Stimulated activated CD4-positive, alpha-beta T cell treated with anti-CD3 and anti-CD28 coated beads, TNF-alpha, amount 100 ng/mL, for 1 hour (primary cell): ENCODE data around the gene LTBP3.
A peak's percentile ranks its signal among the peaks of the same experiment; 100 is the strongest.
"Not testable (repeated sequence)": the region's sequence is repeated elsewhere in the genome, so short reads cannot be mapped to it uniquely, and the experiment has no call there.

Experiments used
- DNase-seq, 3 donors: peaks; one replicate each; pipeline ENCODE4 v3.0.0-alpha.2; 2020; ENCODE audit warnings: low read depth in 3 of 3, low spot score in 1 of 3

The LTBP3 gene

DNA sequence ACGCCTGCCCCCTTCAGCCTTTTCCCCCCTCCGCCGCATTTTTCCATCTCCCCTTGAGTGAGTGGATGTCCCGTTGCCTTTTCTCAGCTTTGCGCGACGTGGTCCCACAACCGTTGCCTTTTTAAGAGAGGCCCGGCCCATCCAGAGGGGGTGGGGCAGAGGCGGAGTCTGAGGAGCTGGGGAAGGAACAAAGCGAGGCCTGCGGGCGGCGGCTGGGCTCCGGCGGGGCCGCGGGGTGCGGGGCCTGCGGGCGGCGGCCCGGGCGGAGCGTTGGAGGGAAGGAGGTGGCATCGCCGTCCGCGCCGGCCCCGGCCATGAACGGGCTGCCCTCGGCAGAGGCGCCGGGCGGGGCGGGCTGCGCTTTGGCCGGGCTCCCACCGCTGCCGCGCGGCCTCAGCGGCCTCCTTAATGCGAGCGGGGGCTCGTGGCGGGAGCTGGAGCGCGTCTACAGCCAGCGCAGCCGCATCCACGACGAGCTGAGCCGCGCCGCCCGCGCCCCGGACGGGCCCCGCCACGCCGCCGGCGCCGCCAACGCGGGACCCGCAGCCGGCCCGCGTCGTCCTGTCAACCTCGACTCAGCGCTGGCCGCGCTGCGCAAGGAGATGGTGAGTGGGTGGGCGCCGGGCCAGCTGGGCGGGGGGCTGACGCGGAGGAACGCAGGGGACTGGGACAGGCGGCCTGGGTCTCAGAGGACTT is 14.3 kb upstream of the LTBP3 start, which contains the start of gene FAM89B:
Gene FAM89B (plus strand): TSS at position 183 of the 696 bp plus-strand sequence. CDS start 132 bp downstream, at position 315.
- DNase-seq = peak; percentile 75 to 78 (median 77)

- DNase-seq = no peak
These were observed 13.8 kb upstream of the LTBP3 start for GRCh38 chr11:65571940-65572339.

DNA sequence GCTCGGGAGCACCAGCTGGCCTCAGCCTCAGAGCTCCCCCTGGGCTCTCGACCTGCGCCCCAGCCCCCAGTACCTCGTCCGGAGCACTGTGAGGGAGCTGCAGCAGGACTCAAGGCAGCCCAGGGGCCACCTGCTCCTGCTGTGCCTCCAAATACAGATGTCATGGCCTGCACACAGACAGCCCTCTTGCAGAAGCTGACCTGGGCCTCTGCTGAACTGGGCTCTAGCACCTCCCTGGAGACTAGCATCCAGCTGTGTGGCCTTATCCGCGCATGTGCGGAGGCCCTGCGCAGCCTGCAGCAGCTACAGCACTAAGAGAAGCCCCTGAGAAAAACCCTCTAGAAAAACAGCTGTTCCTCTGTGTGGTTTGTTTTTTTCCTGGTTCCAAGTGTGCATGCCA is 13.3 kb upstream of the LTBP3 start:
- DNase-seq = no peak

GRCh38 chr11:65569973-65570918 is 12.1 kb upstream of the LTBP3 start, which contains the start of gene ZNRD2:
Gene ZNRD2, plus strand, starts transcription at chr11:65570477. Its CDS starts 15 bp downstream, at chr11:65570492.
- peak; percentile 92 to 94 (median 94) for DNase-seq

GRCh38 chr11:65569164-65569972 is 11.2 kb upstream of the LTBP3 start:
- DNase-seq = no peak

DNA sequence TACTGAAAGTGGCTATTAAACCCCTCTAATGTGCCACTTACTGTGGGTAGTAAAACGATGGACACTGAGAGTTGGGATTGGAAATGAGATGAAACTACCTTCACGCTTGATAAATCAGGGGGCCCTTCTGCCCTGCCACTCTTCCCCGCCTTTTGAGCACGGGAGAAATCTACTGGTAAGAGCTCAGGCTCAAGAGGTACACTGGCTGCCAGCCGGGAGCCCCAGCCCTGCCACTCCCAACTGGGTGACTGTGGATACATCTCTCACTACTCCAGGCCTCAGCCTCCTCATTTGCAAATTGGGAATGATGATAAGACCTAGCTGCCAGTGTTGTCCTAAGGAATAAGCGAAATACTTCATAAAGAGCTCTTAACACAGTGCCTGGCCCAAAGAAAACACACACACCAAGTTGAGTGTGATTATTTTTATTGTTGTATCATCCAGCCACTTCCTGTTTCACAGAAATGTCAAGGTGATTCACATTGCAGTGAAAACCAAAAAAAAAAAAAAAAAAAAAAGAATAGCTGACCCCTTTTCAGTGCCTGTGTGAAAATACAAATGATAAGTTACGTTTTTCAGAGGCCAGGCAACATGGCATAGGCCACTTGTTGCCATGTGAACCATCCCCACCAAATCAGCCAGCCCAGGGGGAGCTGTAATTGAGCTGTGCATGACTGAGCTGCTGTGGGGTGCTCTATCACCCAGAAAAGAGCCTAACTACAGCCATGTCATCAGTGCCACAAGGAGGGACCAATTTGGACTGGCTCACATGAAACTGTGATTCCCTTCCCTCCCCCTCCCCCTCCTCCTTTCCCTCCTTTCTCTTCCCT is 7.7 kb upstream of the LTBP3 start:
- no peak for DNase-seq

- DNase-seq = not testable (repeated sequence)
These were observed 6.9 kb upstream of the LTBP3 start for GRCh38 chr11:65564879-65565559.

DNA sequence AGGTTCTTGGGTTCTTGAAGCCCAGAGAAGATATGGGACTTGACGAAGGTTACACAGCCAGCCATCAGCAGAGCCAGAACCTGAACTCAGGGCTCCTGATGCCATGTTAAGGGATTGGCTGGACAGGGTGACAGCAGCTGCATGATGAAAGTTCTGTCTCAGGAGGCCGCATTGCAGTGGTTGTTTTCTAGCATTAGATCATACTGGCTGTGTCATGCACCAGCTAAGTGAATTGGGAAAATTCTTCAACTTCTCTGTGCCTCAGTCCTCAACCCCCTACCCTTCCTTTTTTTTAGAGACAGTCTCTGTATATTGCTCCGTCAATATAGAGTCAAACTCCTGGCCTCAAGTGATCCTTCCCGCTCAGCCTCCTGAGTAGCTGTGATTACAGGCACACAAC is 5.4 kb upstream of the LTBP3 start:
- DNase-seq = no peak

DNA sequence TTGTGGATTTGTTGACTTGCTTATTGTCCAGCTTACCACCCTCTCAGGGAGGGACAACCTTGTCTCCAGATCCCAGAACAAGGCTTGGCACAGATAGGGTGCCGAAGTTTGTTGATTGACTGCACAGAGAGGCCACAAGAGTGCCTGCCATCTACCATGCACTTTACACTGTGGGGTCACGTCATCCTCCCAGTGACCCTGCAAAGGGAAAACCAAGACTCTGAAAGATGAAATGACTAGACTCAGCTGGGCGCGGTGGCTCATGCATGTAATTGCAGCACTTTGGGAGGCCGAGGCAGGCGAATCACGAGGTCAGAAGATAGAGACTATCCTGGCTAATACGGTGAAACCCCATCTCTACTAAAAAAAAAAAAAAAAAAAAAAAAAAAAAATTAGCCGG is 4.6 kb upstream of the LTBP3 start:
- no peak for DNase-seq

DNA sequence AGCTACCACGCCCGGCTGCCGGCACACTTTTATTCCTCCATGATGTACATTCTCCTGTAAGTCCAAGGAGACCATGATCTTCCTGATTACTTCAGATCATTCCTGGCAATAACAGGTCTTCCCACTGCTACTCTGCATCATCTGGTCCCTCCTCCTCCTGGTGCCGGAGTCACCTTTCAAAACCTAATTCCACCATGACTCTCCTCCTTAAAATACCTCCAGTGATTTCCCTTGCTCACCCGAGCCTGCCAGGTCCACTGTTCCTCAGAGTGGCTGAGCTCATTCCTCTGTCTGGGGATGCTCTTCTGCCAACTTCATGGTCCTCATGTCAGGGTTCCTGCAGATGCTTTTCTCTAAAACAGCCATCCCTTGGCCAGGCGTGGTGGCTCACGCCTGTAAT is 3.9 kb upstream of the LTBP3 start:
- DNase-seq = no peak

- DNase-seq = no peak
These were observed 2.6 kb upstream of the LTBP3 start for GRCh38 chr11:65560555-65561418.

- no peak for DNase-seq
These were observed 1.9 kb upstream of the LTBP3 start for GRCh38 chr11:65559951-65560537.

DNA sequence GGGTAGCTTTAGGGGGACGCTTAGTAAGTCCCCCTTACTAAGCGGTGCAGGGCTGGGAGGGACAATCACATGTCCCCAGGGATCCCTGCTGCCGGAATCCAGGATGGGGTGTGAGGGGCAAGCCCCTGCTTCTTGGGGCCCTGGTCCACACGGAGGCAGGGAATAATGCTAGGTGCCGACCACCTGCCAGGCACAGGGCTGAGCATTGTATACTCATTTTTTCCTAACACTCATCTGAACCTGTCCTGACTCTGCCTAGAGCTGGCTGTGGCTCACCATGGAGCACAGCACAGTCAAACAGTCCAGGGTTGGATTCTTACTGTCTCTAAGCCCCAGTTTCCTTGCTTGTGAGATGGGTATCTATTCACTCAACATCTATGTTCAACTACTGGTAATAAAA is 1.4 kb upstream of the LTBP3 start:
- DNase-seq = no peak

DNA sequence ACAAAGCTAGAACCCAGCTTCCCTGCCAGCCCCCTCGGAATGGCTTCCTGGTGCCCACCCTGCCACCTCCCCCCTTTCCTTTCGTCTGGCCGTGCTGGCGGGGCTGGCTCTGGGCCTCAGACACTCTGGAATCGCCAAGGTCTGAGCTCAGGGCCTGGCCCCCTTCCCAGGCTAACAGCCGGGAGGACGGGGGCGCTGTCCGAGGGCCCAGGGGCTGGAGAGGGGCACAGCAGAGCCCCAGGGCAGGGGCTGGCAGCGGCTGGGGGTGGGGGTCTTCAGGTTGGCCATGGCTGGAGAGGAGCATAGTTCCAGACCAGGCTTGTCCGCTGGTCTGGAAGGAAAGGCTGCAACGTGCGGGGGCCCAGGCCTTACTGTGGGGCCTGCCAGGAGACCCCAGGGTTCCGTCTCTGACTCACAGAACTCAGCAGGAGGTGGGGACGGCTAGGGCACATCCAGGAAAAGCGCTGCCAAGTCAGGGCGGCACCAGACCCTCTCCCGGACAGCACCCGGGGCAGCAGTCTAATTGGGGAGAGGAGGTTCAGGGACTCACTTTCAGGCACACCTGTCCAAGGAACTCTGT is 861 bp upstream of the LTBP3 start:
- no peak for DNase-seq

- DNase-seq = no peak
These were observed 718 bp downstream of the LTBP3 start for GRCh38 chr11:65557280-65558001.

DNA sequence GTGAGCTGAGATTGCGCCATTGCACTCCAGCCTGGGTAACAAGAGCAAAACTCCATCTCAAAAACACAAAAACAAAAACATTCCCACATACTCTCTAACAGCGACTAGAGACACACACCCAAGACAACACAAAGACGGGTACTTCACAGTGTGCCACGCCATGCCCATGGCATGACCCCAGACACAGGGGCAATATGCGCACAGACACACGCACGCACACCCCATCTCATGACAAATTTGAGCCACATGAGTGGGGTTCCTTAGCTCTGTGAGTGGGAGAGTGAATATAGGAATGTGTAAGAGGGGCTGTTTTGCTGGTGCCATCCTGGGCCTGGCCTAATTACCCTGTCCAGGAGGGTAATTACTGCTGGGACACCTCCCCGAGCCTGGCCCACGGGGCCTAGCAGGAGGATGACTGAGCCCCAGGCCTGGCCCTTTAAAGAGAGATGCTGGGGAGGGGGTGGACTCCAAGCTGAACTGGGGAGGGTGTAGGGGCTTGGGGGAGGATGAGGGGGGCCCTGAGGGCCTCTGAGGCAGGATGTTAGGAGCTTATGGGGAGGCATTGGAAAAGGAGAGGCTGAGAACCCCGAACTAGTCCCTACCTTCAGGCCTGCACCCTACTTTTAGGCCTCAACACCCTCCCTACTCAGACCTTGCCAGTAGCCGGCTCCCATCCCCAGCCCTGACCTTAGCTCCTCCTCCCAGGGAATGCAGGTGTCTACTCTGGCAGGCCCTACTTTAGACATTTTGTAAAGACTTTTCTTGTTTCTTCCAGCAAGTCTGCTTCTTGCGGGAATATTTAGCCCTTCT is 1.5 kb downstream of the LTBP3 start:
- DNase-seq = no peak
